Gastrocnemius medialis (tissue), 4 donors: ENCODE data around the gene ACTN4. TPM values are rescaled to one million over a fixed set of nuclear protein-coding genes. Genes with fewer than 3 reads are reported as not detected.

Experiments
- ATAC-seq, 2 donors: fragments of 150-250 bp; one replicate each; pipeline ENCODE4 v1.9.1; 2016
- DNase-seq, 2 donors: peaks; one replicate each; pipeline ENCODE4 v3.0.0-alpha.2; 2019
- H3K27ac ChIP-seq, 4 donors: fragments of 200-600 bp; sonication (generic); 1 replicate in 1 of 4; 2 replicates in 3 of 4; pipeline ENCODE4 v1.5.1; 2016 to 2018; ENCODE audit warnings: mild to moderate bottlenecking in 2 of 4, moderate library complexity in 1 of 4
- H3K27me3 ChIP-seq, 3 donors: fragments of 200-600 bp; sonication (generic) in 2 of 3; 1 replicate in 1 of 3; 2 replicates in 2 of 3; pipeline versions ENCODE4 v1.5.1 to v1.6.0; 2016 to 2019; ENCODE audit warnings: mild to moderate bottlenecking in 1 of 3, moderate library complexity in 1 of 3
- H3K36me3 ChIP-seq, 2 donors: fragments of 200-600 bp; sonication (generic) in 1 of 2; one replicate each; pipeline ENCODE4 v1.5.1; 2017 to 2018
- H3K4me1 ChIP-seq, 2 donors: fragments of 200-600 bp; sonication (generic) in 1 of 2; one replicate each; pipeline ENCODE4 v1.5.1; 2016 to 2017; ENCODE audit warnings: mild to moderate bottlenecking in 2 of 2
- H3K4me3 ChIP-seq, 4 donors: fragments of 200-600 bp; sonication (generic) in 3 of 4; 1 replicate in 1 of 4; 2 replicates in 3 of 4; pipeline ENCODE4 v1.5.1; 2016 to 2019; ENCODE audit warnings: mild to moderate bottlenecking in 2 of 4
- H3K9me3 ChIP-seq, 3 donors: fragments of 200-600 bp; sonication (generic) in 2 of 3; 1 replicate in 1 of 3; 2 replicates in 2 of 3; pipeline ENCODE4 v1.5.1; 2016 to 2019
- CTCF ChIP-seq, 5 experiments: fragments of 450-650 bp in 3 of 5; fragments of 200-600 bp in 2 of 5; sonication (generic) in 2 of 5; IDR thresholded peaks in 4 of 5; conservative IDR thresholded peaks in 1 of 5; 1 replicate in 4 of 5; 2 replicates in 1 of 5; pipeline ENCODE4 v1.5.1; 2016 to 2019; ENCODE audit warnings: antibody characterized with exemption in 5 of 5, mild to moderate bottlenecking in 3 of 5, moderate library complexity in 3 of 5
- POLR2A ChIP-seq, 2 donors: fragments of 450-650 bp; IDR thresholded peaks; one replicate each; pipeline ENCODE4 v1.6.1; 2017; ENCODE audit warnings: antibody characterized with exemption in 2 of 2, mild to moderate bottlenecking in 2 of 2, moderate library complexity in 2 of 2
- in situ Hi-C, 4 donors: fragments of 200-750 bp; cut with MboI; loops; one replicate each; pipeline versions ENCODE4 v1.15.0 to v1.8.0; 2017; ENCODE audit warnings: low sequenced_read_pairs in 4 of 4
- intact Hi-C: fragments of 100-400 bp; cut with DNase I; formaldehyde crosslinking; loops from one replicate; pipeline ENCODE4 v1.15.1; 2023; ENCODE audit warnings: low total_unique reads
- total RNA-seq, 4 donors: library from RNA; depleted of rRNA; stranded (reverse); fragments of >200 nt; gene quantifications; one replicate each; pipeline versions ENCODE4 v1.1.0 to v1.2.3, GENCODE V29; 2016

Gene ACTN4
- total RNA-seq, 4 donors from 2014 or later: 32.0 to 85.3 (median 63.9) TPM

DNA sequence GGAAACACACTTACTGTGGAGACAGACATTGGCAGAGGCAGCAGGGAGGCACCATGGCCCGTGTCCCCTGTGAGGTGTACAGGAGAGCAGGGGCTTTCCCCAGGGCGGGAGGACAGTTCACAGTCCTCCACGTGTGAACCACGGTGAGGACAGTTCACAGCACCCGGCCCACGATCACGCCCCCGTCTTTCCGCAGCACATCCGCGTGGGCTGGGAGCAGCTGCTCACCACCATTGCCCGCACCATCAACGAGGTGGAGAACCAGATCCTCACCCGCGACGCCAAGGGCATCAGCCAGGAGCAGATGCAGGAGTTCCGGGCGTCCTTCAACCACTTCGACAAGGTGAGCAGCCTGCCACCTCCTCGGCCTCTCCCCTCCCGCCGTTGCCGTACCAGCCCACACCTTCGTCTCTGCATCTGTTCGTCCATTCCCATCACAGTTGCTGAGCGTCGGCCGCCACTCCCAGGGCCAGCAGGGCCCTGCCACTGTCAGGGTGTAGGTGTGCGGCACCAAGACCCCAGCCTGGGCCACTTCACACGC is 79.4 kb downstream of the ACTN4 start:
- in situ Hi-C loops: loop anchor here in 2 of 4 donors (25.0 kb wide), 1 partner anchor 185 kb away; the partner anchor contains the start of gene CCER2 (in 2 of the 2)

DNA sequence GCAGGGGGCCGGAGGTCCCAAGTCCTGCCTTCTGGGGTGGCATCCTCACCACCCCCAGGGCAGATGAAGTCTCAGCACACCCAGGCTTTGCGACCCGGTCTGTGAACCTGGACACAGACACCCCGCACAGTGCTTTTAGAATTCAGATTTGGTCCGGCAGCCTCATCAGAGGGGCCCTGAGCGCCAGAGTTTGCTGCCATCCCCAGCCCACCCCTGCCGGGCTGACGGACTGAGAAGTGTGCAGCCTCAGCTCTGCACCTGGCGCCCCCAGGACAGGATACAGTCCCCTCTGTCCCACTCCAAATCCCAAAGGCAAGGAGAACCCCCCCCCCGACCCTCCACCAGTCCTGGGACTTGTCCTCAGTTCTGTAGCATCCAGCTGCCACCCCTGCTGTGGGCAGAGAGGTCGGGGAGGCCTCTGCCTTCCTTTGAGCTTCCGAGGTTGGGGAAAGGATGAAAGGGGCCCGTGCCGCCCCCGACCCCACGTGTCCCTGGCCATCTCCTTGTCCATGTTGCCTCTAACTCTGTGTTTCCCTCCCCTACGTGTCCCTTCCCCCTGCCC is 79.9 kb downstream of the ACTN4 start:
- Histone ChIP-seq H3K27ac (peak overlapping the region; percentile 42 to 44 (median 43)), H3K4me3 (no peak overlapping the region), H3K4me1 (peaks cover 7 to 8% of the 10 kb centered on the region in 2 donors)

More for the DNA sequence above, 79.4 kb downstream of the ACTN4 start:
- Histone ChIP-seq H3K4me1 (peaks cover 4 to 5% of the 10 kb centered on the region in 2 donors), H3K27ac (peak overlapping the region; percentile 40 to 44 (median 43)), H3K27me3 (no peaks in the 10 kb centered on the region), H3K4me3 (no peak overlapping the region), H3K36me3 (peaks cover 8 to 89% of the 10 kb centered on the region in 2 donors), H3K9me3 (no peaks in the 10 kb centered on the region)
- DNase-seq: no peak
- intact Hi-C loops: no loop called here
- TF ChIP-seq CTCF (IDR thresholded peaks at IDR 0.05 in 4 of 5, conservative IDR thresholded peaks at IDR 0.05 in 1 of 5): no peak
- no peak for TF ChIP-seq POLR2A (IDR thresholded peaks at IDR 0.05)
- ATAC-seq: no peak

GRCh38 chr19:38727868-38728660 is 80.6 kb downstream of the ACTN4 start:
- Histone ChIP-seq H3K27ac (peak overlapping the region; percentile 35 to 44 (median 43)), H3K4me1 (peaks cover 7 to 8% of the 10 kb centered on the region in 2 donors), H3K27me3 (no peaks in the 10 kb centered on the region), H3K9me3 (no peaks in the 10 kb centered on the region), H3K36me3 (peaks cover 4 to 77% of the 10 kb centered on the region in 2 donors), H3K4me3 (no peak overlapping the region)
- DNase-seq: no peak
- in situ Hi-C loops (loop anchor here in 2 of 4 donors (25.0 kb wide), 1 partner anchor 184 kb away; the partner anchor contains the start of gene CCER2 (in 2 of the 2)), intact Hi-C loops (no loop called here)
- TF ChIP-seq CTCF (IDR thresholded peaks at IDR 0.05 in 4 of 5, conservative IDR thresholded peaks at IDR 0.05 in 1 of 5) (no peak), POLR2A (IDR thresholded peaks at IDR 0.05) (no peak)
- ATAC-seq: no peak

More for the DNA sequence above, 79.9 kb downstream of the ACTN4 start:
- in situ Hi-C loops: loop anchor here in 2 of 4 donors (25.0 kb wide), 1 partner anchor 185 kb away; the partner anchor contains the start of gene CCER2 (in 2 of the 2)
- TF ChIP-seq CTCF (IDR thresholded peaks at IDR 0.05 in 4 of 5, conservative IDR thresholded peaks at IDR 0.05 in 1 of 5) (no peak), POLR2A (IDR thresholded peaks at IDR 0.05) (no peak)
- ATAC-seq (no peak), DNase-seq (no peak)
- intact Hi-C loops: no loop called here
- Histone ChIP-seq H3K36me3 (peaks cover 4 to 84% of the 10 kb centered on the region in 2 donors), H3K27me3 (no peaks in the 10 kb centered on the region), H3K9me3 (no peaks in the 10 kb centered on the region)

- ATAC-seq (no peak), DNase-seq (no peak)
- peaks cover 7 to 8% of the 10 kb centered on the region in 2 donors for H3K4me1 ChIP-seq
- H3K27ac ChIP-seq: peak overlapping the region; percentile 25 to 54 (median 40)
- H3K4me3 ChIP-seq: no peak overlapping the region
- H3K27me3 ChIP-seq: no peaks in the 10 kb centered on the region
- peaks cover 4 to 68% of the 10 kb centered on the region in 2 donors for H3K36me3 ChIP-seq
- H3K9me3 ChIP-seq: no peaks in the 10 kb centered on the region
- intact Hi-C loops (no loop called here), in situ Hi-C loops (loop anchor here in 2 of 4 donors (25.0 kb wide), 1 partner anchor 183 kb away; the partner anchor contains the start of gene CCER2 (in 2 of the 2))
- TF ChIP-seq POLR2A (IDR thresholded peaks at IDR 0.05): no peak
- TF ChIP-seq CTCF (IDR thresholded peaks at IDR 0.05 in 4 of 5, conservative IDR thresholded peaks at IDR 0.05 in 1 of 5): no peak
These were observed 81.5 kb downstream of the ACTN4 start for GRCh38 chr19:38728752-38729541.
